CD4-positive, alpha-beta T cell treated with Interleukin-6 for 4 hours (primary cell): ENCODE measurements around the gene EEF1A1.
"Not testable (repeated sequence)": the region's sequence is repeated elsewhere in the genome, so short reads cannot be mapped to it uniquely, and the experiment has no call there.

Experiments used
- DNase-seq: peaks from one replicate; pipeline ENCODE4 v3.0.0-alpha.2; 2020; ENCODE audit warnings: mixed read lengths

EEF1A1 gene

DNA sequence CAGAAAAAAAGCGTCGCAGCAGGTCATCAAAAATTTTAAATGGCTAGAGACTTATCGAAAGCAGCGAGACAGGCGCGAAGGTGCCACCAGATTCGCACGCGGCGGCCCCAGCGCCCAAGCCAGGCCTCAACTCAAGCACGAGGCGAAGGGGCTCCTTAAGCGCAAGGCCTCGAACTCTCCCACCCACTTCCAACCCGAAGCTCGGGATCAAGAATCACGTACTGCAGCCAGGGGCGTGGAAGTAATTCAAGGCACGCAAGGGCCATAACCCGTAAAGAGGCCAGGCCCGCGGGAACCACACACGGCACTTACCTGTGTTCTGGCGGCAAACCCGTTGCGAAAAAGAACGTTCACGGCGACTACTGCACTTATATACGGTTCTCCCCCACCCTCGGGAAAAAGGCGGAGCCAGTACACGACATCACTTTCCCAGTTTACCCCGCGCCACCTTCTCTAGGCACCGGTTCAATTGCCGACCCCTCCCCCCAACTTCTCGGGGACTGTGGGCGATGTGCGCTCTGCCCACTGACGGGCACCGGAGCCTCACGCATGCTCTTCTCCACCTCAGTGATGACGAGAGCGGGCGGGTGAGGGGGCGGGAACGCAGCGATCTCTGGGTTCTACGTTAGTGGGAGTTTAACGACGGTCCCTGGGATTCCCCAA lies at the start of gene EEF1A1:
TSS of gene EEF1A1 (minus strand) at position 345 of the 663 bp plus-strand sequence. CDS start 1,006 bp downstream, outside the sequence.
- peak; percentile 100 for DNase-seq

GRCh38 chr6:73569121-73569520 lies 48.3 kb upstream of the EEF1A1 start:
- no peak for DNase-seq

DNA sequence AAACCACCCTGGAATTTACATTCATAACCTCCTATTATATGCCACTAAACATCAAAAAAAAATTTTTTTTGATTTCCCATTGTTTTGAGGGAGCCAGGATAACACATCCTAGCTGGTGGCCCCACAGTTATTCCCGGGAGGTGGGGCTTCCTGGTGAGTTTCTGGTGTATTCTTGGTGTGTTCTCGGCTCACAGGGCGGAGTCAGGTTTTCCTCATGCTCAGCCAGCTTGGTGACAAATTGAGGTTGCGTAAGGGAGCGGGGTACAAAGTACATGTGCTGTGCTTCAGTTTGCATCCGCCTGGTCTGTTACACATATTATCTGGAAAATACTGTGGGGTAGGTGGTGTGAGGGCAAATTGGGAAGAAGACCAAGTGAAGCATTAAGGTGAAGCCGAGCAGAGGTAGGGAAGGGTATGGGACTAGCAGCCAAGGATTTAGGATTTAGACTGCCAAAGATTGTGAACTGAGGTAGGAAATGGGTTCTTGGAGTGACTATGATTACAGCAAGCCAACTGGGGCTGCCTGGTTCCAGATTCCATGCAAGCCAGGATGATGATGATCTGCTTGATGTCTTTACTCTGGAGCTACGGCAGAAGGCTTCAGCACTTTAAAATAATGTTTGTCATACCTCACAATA lies 46.2 kb upstream of the EEF1A1 start:
- no peak for DNase-seq

GRCh38 chr6:73566486-73566871 lies 45.6 kb upstream of the EEF1A1 start:
- not testable (repeated sequence) for DNase-seq

GRCh38 chr6:73565767-73566485 lies 45.1 kb upstream of the EEF1A1 start:
- DNase-seq = no peak

DNA sequence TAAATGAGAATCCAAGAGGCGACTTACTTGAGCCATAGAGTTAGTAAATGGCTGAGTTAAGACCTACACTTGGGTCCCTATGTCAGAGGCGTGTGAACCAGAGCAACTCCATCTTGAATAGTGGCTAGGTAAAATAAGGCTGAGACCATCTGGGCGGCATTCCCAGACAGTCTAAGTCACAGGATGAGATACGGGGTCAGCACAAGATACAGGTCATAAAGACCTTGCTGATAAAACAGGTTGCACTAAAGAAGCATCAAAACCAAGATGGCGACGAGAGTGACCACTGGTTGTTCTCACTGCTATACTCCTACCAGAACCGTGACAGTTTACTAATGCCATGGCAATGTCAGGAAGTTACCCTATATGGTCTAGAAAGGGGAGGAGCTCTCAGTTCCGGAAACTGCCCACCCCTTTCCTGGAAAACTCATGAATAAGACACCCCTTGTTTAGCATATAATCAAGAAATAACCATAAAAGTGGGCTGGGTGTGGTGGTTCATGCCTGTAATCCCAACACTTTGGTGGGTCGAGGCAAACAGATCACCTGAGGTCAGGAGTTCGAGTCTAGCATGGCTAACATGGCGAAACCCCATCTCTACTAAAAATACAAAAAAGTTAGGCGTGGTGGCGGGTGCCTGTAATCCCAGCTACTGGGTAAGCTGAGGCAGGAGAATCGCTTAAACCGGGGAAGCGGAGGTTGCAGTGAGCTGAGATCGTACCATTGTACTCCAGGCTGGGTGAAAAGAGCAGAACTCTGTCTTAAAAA lies 43.9 kb upstream of the EEF1A1 start:
- DNase-seq = no peak

- no peak for DNase-seq
Observed at GRCh38 chr6:73562558-73562957, 41.7 kb upstream of the EEF1A1 start.

- no peak for DNase-seq
Observed at GRCh38 chr6:73560853-73561407, 40.1 kb upstream of the EEF1A1 start.

DNA sequence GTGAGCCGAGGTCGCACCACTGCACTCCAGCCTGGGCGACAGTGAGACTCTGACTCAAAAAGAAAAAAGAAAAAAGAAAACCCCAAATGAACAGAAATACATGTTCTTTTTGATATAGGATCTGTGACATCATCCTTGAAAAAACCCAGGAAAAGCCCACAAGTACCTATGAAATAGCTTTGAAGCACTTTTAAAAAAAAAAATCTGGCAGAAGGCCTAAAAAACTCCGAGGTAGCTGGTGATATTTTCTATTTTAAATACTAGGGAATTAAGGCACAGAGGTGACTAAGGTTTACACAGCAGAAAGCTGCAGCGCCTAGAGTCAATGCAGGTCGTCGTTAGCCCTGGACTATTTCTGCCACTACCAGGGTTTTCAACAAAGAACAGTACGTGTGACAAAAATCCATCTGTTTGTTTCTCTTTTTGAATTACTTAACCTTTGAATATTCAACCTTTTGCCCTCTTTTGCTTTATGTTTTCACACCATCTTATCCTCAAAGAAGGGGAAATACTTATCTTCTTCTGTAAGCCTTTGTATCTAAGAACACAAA lies 39.4 kb upstream of the EEF1A1 start:
- DNase-seq = no peak

DNA sequence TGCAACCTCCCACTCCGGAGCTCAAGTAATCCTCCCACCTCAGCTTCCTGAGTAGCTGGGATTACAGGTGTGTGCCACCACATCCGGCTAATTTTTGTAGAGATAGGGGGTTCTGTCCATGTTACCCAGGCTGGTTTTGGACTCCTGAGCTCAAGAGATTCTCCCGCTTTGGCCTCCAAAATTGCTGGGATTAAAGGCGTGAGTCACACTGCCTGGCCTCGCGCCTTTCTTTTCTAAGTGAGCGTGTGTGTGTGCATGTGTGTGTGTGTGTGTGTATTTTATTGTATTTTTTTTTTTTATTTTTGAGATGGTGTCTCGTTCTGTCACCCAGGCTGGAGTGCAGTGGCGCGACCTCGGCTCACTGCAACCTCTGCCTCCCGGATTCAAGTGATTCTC lies 38.6 kb upstream of the EEF1A1 start:
- DNase-seq = not testable (repeated sequence)

GRCh38 chr6:73558624-73559398 lies 38.0 kb upstream of the EEF1A1 start:
- DNase-seq = no peak

- DNase-seq = no peak
Observed at GRCh38 chr6:73556836-73557235, 36.0 kb upstream of the EEF1A1 start.

GRCh38 chr6:73555380-73555949 lies 34.6 kb upstream of the EEF1A1 start:
- not testable (repeated sequence) for DNase-seq

DNA sequence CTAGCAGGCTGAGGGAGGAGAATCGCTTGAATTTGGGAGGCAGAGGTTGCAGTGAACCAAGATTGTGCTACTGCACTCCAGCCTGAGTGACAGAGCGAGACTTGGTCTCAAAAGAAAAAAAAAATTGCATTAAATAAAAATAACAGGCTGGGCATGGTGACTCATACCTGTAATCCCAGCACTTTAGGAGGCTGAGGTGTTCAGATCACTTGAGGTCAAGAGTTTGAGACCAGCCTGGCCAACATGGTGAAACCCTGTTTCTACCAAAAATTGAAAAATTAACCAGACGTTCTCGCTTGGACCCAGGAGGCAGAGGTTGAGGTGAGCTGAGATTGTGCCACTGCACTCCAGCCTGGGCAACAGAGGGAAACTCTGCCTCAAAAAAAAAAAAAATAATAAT lies 30.3 kb upstream of the EEF1A1 start:
- DNase-seq = not testable (repeated sequence)

DNA sequence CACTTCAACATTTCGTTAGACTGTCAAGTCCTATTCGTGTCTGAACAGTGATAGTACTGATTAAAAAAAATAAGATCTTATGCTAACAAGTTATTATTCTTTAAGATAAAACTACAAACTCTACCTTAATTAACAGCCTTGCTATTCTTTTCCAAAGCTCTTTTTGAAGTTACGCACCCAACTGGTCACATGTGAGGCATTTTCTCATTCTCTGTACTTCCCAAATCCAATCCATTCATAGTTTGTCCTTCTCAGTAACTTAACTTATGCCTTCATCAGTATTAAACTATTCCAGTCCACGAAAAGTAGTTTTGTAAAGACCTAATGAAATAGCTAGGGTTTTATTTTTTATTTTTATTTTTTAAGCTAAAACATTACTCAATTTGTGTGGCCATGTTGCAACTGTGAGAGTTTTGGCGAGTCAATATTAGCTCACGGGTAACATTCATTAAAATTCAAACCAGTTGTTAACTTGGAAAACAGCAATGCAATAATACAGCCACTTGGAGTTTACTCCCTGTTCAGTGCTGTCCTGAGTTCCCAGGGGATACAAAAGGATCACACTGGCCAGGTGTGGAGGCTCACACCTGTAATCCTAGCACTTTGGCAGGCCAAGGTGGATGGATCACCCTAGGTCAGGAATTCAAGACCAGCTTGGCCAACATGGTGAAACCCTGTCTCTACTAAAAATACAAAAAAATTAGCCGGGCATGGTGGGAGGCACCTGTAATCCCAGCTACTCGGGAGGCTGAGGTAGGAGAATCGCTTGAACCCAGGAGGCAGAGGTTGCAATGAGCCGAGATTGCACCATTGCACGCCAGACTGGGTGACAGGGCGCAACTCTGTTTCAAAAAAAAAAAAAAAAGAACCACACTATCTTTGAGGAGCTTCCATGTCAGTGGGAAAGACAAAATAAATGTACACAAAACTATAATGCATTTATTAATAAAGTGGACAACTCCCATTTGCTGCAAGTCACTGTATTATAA lies 27.9 kb upstream of the EEF1A1 start:
- no peak for DNase-seq

DNA sequence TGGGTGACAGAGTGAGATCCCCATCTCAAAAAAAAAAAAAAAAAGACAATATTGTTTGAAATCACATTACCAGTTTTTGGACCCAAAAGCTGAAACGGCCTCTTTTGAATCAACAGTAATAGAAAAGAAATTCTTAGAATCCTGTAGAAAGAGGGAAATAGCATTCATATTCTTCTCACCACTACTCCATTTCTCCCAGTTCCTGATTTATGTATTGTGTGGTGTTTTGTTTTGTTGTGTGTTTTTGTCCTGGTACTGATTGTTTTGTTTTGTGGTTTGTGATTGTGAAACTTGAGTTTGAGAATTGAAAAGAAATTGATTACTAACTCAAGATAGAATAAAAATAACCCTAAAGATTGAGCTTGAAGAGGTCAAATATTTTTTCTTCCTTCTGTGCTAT lies 26.2 kb upstream of the EEF1A1 start:
- DNase-seq = no peak

DNA sequence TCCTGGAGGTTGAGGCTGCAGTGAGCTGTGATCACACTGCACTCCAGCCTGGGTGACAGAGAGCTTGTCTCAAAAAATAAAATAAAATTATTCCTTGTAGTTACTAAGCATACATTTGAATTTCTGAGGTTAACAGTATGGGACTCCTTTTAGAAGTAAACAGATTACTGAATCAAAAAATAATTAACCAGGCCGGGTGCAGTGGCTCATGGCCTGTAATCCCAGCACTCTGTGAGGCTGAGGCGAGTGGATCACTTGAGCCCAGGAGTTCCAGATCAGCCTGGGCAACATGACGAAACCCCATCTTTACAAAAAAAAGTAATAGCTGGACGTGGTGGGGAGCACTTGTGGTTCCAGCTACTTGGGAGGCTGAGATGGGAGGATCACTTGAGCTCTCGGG lies 22.1 kb upstream of the EEF1A1 start:
- no peak for DNase-seq

DNA sequence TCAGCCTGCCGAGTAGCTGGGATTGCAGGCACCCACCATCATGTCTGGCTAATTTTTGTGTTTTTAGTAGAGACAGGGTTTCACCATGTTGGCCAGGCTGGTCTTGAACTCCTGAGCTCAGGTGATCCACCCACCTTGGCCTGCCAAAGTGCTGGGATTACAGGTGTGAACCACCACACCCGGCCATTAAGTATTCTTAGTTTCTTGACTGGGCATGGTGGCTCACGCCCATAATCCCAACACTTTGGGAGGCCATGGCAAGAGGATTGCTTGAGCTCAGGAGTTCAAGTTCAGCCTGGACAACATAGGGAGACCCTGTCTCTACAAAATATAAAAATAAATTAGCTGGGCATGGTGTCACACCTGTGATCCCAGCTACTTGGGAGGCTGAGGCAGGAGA lies 21.6 kb upstream of the EEF1A1 start:
- not testable (repeated sequence) for DNase-seq

- DNase-seq = no peak
Observed at GRCh38 chr6:73538116-73538779, 17.4 kb upstream of the EEF1A1 start.

GRCh38 chr6:73537677-73538076 lies 16.8 kb upstream of the EEF1A1 start:
- DNase-seq = no peak
